Ureter (tissue), 1 donor: Measurements from ENCODE around the gene RWDD2A. TPM values are rescaled to one million over a fixed set of nuclear protein-coding genes. Genes with fewer than 3 reads are reported as not detected.
"Not testable (repeated sequence)": the region's sequence is repeated elsewhere in the genome, so short reads cannot be mapped to it uniquely, and the experiment has no call there.

ENCODE experiments used
- DNase-seq: peaks from one replicate; pipeline ENCODE4 v3.0.0-alpha.2; 2020; ENCODE audit warnings: low spot score
- total RNA-seq: library from RNA; stranded (reverse); gene quantifications from one replicate; pipeline ENCODE4 v1.2.4, GENCODE V29; 2023
- donor health status: DM: yes; HTN: yes; CAD: no.

RWDD2A gene
- total RNA-seq, result 2.6 TPM

DNA sequence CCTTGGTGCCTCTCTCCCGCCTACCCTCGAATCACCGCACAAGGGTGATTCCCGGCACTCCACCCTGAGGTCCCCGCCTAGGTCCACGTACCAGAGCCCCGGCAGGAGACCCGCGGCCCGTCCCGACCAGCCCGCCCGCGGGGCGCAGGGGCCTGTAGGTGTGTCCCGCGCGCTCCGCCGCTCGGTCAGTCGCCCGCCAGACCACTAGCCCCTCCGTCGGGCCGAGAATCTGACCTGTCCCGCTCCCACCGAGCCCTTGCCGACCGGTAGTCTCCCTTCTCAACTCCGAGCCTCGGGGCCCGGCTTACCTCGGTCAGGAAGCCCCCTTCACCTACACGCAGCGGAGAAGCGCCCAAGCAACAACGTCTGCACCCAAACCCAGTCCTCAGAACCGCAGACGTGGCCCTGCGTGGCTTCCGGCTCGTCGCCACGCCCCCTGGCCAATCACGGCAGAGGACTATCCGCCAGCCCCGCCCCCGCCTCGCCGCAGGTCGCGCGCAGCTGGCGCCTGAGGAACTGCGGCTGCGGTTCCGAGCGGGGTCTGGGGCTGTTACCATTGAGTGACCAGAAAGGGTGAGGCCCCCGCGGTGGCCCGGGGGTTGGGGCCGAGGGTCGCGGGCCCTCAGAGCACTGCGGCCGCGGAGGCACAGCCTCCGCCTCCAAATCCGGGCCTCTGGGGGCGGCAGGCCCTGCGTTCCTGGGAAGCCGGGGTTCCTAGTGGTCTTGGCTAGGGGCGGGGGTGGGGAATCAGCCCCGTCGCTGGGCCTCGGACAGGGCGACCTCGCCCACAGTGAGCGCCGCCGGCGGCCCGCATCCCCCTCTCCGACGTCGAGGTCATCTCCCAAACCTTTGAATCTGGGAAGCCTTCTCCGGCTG, at the start of gene RWDD2A, which contains the start of gene PGM3:
TSS of gene RWDD2A (plus strand) at position 487 of the 876 bp plus-strand sequence. CDS start 1,095 bp downstream, outside the sequence.
TSS of gene PGM3 (minus strand) at position 395 of the 876 bp plus-strand sequence. CDS start 2,253 bp downstream, outside the sequence.
- peak; percentile 91 for DNase-seq

GRCh38 chr6:83151114-83151513, 42.0 kb upstream of the RWDD2A start:
- DNase-seq, result no peak

GRCh38 chr6:83152913-83153312, 40.2 kb upstream of the RWDD2A start:
- DNase-seq, result no peak

DNA sequence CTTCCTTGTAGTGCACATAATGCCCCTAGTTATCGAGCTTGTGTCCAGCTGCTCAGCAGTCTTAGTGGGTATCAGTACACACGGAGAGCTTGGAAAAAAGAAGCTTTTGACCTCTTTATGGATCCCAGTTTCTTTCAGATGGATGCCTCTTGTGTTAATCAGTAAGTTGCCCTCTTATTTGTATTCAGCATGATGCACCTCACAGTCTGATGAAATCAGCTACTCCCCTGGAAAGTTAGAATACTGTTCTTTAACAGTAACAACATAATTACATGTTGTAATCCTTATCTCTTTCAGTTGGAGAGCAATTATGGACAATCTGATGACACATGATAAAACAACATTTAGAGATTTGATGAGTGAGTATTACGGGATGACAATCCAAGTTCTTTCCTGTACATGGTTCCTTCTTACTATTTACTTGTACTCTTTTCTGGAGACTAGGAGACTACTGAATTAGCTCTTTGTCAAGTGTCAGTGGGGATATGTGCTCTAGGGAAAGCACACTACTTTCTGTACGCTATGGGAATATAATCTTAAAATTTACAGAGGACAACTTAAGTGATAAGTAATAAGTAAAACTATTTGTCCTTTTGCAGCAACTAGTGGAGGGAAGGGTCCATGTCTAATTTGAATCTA, 39.2 kb upstream of the RWDD2A start:
- no peak for DNase-seq

GRCh38 chr6:83155794-83156193, 37.4 kb upstream of the RWDD2A start:
- DNase-seq, result no peak

- DNase-seq, result no peak
These were observed 33.0 kb upstream of the RWDD2A start for GRCh38 chr6:83160167-83160566.

- no peak for DNase-seq
These were observed 25.4 kb upstream of the RWDD2A start for GRCh38 chr6:83167726-83168278.

- no peak for DNase-seq
These were observed 24.6 kb upstream of the RWDD2A start for GRCh38 chr6:83168556-83168955.

DNA sequence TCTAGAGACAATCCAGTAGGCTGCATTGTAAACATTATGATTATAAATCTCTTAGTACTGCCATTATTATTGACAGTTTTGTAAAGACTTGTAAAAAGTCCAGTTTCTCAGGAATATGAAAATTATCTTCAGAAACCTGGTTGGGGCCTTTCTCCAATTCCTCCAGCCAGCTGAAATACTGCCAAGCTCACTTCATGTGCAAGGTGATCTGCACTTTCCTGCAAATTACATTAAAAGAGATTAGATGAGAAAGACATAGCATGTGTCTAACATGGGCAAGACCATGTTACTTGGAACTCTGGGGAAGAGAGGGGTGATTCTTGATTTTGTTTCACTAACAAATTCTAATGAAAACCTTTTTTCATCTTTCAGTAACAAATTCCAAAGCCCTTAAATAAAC, 24.1 kb upstream of the RWDD2A start:
- DNase-seq, result no peak

- no peak for DNase-seq
These were observed 23.6 kb upstream of the RWDD2A start for GRCh38 chr6:83169511-83169910.

DNA sequence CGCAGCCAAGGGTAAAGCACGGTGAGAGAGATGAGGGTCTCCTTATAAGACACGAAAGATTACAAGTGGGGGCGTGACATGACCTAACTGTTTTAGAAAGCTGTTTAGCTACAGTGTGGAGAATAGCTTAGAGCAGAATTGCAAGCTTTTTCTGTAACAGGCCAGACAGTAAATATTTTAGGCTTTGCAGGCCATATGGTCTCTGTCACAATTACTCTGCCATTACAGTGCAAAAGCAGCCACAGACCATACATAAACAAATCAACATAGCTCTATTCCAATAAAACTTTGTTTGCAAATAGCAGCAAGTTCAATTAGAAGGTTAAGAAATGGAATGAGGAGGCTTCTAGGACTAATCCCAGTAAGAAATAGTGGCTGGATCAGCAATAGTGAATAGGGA, 16.9 kb upstream of the RWDD2A start:
- DNase-seq, result no peak

DNA sequence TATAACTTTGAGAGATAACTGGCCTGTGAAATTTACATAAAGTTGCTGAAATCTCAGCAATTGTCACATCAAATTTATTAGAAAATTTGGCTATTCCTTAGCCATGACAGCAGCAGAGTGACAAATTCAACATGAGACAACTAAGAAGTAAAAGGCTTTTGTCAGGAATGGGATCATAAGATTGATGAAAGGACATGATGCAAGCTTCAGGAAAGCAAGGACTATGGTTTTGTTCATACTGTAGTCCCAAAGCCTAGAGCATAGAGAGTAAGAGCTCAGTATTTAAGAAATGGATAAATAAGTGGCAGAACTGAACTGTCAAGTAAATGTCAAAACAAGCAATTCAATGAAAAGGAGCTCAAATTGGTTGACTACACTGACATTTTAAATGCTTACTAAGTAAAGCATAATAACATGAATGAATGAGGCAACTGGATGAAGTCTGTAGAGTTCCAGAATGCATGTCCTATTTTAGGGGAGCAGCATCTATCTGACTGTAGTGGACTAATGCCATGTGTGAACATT, 12.7 kb upstream of the RWDD2A start:
- no peak for DNase-seq

GRCh38 chr6:83182114-83182513, 11.0 kb upstream of the RWDD2A start:
- no peak for DNase-seq

DNA sequence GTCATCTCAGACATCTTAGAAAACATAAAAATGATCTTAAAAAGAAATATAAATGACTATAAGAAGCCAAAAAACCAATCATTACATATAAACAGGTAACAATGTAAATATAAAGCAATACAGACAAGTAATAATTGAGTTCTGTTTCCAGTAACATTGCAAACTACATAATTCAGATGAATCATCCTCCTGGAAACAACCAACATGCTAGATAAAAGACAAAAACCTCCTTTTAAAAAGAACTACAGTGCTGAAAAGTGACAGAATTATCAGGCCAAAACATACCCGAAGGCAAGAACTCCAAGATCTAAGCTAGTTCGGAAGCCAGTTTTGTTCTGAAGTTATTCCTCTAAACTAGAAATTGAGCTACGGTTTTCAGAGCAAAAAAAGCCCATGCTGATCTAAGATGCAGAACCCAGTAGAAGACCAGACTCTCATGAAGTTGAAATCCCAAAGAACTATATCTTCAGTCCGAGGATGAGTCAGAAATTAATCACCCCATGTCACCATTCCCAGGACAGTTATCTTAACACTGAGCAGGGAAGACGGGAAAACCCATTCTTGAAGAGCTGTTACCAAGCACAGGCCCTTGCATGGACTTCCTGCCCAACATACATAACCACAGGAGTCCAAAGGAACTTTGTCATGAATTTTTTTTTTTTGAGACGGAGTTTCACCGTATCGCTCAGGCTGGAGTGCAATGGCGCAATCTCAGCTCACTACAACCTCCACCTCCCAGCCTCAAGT, 9.9 kb upstream of the RWDD2A start:
- no peak for DNase-seq

- DNase-seq, result no peak
These were observed 8.1 kb upstream of the RWDD2A start for GRCh38 chr6:83185096-83185495.

DNA sequence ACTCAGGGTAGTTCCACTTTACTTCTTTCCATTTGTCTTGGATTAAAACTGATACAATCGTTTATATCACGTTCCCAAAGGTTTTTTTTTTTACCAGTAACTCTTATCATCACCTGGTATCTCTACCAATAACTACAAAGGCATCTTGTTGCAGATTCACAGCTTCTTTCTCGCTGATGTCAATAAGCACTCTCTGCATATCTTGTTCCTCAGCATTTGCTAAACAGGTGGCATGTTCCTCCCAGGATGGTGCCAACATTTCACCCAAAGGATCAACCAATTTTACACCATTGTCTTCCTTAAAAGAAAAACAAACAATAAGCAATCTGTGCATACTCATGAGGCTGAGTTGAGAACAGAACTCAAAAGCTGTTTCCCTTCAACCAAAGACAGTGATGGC, 4.7 kb upstream of the RWDD2A start:
- no peak for DNase-seq

DNA sequence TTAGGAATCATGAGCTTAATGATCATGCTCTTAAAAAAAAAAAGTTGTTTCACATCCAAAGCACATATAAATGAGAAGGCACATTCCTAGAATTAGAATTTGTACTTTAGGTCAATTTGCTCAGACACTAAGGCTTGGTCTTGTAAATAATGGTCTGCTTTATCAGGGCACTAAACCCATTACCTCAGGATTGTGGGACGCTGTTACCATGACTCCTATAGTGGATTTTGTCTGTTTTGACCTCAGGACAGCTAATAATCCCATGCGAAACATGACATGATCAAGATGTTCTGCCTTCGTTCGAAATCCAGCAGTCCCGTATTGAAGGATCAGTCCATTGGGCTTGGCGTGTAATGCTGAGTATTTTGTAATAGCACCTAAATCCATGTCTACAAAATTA, 2.5 kb upstream of the RWDD2A start:
- no peak for DNase-seq

- not testable (repeated sequence) for DNase-seq
These were observed 1.2 kb upstream of the RWDD2A start for GRCh38 chr6:83191974-83192373.

- no peak for DNase-seq
These were observed 701 bp upstream of the RWDD2A start for GRCh38 chr6:83192456-83192855.

- peak; percentile 54 for DNase-seq
These were observed 800 bp downstream of the RWDD2A start for GRCh38 chr6:83193747-83194566.
